ENCODE measurements around the gene MYPOP.

GRCh38 chr19:45842198-45842597 lies 60.2 kb downstream of the MYPOP start:
- TF ChIP-seq EZH2phosphoT487 (IDR thresholded peaks at IDR 0.05; ENCODE audit: borderline replicate concordance, low read depth, low read length) (no peak), CTCF (conservative IDR thresholded peaks at IDR 0.05; ENCODE audit: low read length) (no peak)
